Mucosa of descending colon (tissue), 3 donors: ENCODE results near the gene SEZ6L. TPM values are rescaled to one million over a fixed set of nuclear protein-coding genes. Genes with fewer than 3 reads are reported as not detected.

Experiments
- ATAC-seq: fragments of 200-7000 bp; cut with Tn5 transposase; one replicate; pipeline ENCODE4 v1.9.1; 2020; ENCODE audit warnings: mild to moderate bottlenecking, moderate library complexity
- DNase-seq, 3 donors: peaks; one replicate each; pipeline ENCODE4 v3.0.0-alpha.2; 2020
- H3K36me3 ChIP-seq: fragments of 200-600 bp; one replicate; pipeline ENCODE4 v1.8.0; 2021; ENCODE audit warnings: low read depth, mild to moderate bottlenecking
- H3K4me1 ChIP-seq: fragments of 200-600 bp; one replicate; pipeline ENCODE4 v1.8.0; 2021; ENCODE audit warnings: low read depth, mild to moderate bottlenecking
- H3K4me3 ChIP-seq: fragments of 200-600 bp; one replicate; pipeline ENCODE4 v1.8.0; 2021; ENCODE audit warnings: mild to moderate bottlenecking
- H3K9me3 ChIP-seq: fragments of 200-600 bp; one replicate; pipeline ENCODE4 v1.8.0; 2021; ENCODE audit warnings: mild to moderate bottlenecking
- intact Hi-C, 2 donors: fragments of 100-400 bp; cut with DNase I in 1 of 2; cut with micrococcal nuclease in 1 of 2; formaldehyde crosslinking; loops; one replicate each; pipeline versions ENCODE4 v1.11.0 to v1.11.1; 2022; cut with DNase I, micrococcal nuclease
- total RNA-seq, 3 donors: library from RNA; stranded (reverse); fragmentation: NEBNext Ultra II Directional in 2 of 3; extraction: Animal tissue kit (Norgen Biotek cat#: 25700) in 2 of 3; gene quantifications; one replicate each; pipeline versions ENCODE4 v1.2.1 to v1.2.4, GENCODE V29; 2021 to 2023
- TF ChIP-seq, protein P1 (sequence below): fragments of 200-600 bp; IDR thresholded peaks from one replicate; pipeline ENCODE4 v1.8.0; 2022; ENCODE audit warnings: antibody characterized with exemption, mild to moderate bottlenecking
- donor health status: DM: no; HTN: no; CAD: no; lungs with moderate emphysema.
- donor health status: DM: no; HTN: no; CAD: no.
- donor health status: DM: no; HTN: yes; CAD: no.

SEZ6L gene
- total RNA-seq, 3 donors from 2014 or later: 0.09 to 2.0 TPM; not detected in 1

DNA sequence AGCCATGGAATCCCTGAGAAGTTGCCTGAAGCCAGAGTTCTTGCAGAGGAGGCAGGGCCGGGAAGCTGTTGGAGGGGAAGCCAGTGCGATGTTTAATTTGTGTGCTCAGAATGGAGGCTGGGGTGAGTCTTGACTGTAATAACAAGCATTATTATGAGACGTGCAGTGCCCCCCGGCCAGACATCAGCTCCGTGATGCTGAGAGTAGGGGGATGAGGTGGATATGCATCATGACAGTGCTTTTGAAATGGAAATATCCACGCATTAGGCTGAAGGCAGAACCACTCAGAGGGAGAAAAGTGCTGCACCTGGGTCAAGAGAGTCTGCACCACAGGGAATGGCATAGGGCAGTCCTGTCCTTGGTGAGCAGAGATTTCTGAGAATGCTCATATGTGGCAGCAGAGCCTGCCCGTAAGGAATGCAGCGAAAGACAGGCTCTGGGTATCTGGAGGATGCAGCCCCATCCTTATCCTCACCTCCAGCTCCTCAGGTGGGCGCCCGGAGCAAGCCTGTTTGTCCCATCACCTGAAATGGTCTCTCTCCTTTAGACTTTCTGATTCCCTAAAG, 37.6 kb upstream of the SEZ6L start:
- ATAC-seq: no peak
- H3K36me3 ChIP-seq: no peaks in the 10 kb centered on the region
- no peaks in the 10 kb centered on the region for H3K9me3 ChIP-seq
- no peak overlapping the region for H3K4me3 ChIP-seq
- no peak for DNase-seq
- TF ChIP-seq, protein P1, sequence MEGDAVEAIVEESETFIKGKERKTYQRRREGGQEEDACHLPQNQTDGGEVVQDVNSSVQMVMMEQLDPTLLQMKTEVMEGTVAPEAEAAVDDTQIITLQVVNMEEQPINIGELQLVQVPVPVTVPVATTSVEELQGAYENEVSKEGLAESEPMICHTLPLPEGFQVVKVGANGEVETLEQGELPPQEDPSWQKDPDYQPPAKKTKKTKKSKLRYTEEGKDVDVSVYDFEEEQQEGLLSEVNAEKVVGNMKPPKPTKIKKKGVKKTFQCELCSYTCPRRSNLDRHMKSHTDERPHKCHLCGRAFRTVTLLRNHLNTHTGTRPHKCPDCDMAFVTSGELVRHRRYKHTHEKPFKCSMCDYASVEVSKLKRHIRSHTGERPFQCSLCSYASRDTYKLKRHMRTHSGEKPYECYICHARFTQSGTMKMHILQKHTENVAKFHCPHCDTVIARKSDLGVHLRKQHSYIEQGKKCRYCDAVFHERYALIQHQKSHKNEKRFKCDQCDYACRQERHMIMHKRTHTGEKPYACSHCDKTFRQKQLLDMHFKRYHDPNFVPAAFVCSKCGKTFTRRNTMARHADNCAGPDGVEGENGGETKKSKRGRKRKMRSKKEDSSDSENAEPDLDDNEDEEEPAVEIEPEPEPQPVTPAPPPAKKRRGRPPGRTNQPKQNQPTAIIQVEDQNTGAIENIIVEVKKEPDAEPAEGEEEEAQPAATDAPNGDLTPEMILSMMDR: no peak
- intact Hi-C loops: no loop called here
- H3K4me1 ChIP-seq: no peaks in the 10 kb centered on the region

DNA sequence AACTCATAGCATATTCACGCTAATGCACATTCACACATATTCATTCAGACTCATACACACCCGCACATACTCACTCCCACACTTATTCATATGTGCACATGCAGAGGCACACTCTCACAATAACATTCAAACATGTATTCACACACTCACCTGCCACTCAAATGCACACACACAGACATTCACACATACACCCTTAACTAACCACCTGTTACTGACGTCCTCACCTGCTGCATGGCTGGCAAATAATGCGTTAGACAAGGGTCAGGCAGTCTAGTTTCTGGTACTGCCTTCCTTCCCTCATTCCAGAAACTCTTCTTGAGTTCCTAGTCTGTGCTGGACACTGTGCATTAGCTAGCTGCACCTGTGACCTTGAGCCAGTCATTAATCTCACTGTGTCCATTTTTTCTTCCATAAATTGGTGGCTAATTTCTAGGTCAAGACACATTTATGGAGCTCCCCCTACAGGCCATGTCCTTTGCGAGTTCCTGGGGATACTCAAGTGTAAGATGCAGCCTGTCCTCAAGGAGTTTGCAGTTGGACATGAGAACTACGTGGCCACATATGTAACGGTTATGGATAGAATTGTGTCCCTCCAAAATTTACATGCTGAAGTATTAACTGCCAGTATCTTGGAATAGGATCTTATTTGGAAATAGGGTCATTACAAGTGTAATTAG, 34.5 kb upstream of the SEZ6L start:
- DNase-seq: no peak
- ATAC-seq: no peak

GRCh38 chr22:26135806-26136205, 33.5 kb upstream of the SEZ6L start:
- H3K4me3 ChIP-seq: no peak overlapping the region
- no peaks in the 10 kb centered on the region for H3K9me3 ChIP-seq
- TF ChIP-seq, protein P1: no peak
- intact Hi-C loops: no loop called here
- no peak for DNase-seq
- no peaks in the 10 kb centered on the region for H3K36me3 ChIP-seq
- ATAC-seq: no peak
- H3K4me1 ChIP-seq: no peaks in the 10 kb centered on the region

More for the DNA sequence above, 34.5 kb upstream of the SEZ6L start:
- Histone ChIP-seq H3K4me1 (no peaks in the 10 kb centered on the region), H3K36me3 (no peaks in the 10 kb centered on the region), H3K9me3 (no peaks in the 10 kb centered on the region), H3K4me3 (no peak overlapping the region)
- TF ChIP-seq, protein P1: no peak
- intact Hi-C loops: no loop called here

DNA sequence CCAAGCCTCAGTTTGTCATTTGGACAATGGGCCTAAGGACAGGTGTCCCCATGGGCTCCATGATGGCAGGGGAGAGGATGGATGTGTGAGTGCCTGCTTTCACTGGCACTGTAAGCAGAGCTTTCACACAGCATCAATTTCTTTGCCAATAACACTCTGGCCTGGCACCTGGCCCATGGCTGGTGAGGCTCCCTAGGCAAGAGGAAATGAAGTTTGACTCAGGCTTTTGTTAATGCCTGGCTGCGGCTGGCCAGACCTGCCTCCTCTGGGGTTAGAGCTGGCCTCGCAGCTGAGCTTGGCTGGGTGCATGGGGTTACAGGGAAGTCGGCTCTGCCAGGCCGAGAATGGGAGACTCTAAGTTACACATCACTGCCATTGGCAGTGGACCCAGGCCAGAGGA, 30.0 kb upstream of the SEZ6L start:
- intact Hi-C loops: no loop called here
- peak in 1 of 3 donors; percentile 46 for DNase-seq
- no peak for ATAC-seq
- TF ChIP-seq, protein P1: no peak
- H3K4me1 ChIP-seq: no peaks in the 10 kb centered on the region
- no peaks in the 10 kb centered on the region for H3K9me3 ChIP-seq
- H3K4me3 ChIP-seq: no peak overlapping the region
- no peaks in the 10 kb centered on the region for H3K36me3 ChIP-seq

DNA sequence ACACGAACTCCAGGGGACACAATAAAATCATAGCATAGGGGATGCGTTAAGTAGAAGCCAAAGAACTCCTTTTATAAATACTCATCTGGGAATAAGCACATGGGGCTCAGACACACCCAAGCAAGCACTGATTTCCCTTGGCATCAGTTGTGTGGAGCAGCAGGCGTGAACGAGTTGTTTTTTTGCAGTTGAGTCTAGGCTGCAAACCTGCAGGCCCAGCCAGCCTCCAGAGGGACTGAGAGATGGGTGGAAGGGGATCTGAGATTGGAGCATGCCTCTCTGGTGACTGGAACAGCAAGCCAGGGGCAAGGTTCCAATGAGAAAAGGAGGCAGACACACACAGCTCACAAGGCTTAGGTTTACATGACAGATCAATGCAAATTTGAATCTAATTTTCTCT, 27.4 kb upstream of the SEZ6L start:
- no peak overlapping the region for H3K4me3 ChIP-seq
- H3K4me1 ChIP-seq: no peaks in the 10 kb centered on the region
- ATAC-seq: no peak
- no peaks in the 10 kb centered on the region for H3K36me3 ChIP-seq
- intact Hi-C loops: no loop called here
- DNase-seq: no peak
- no peaks in the 10 kb centered on the region for H3K9me3 ChIP-seq
- TF ChIP-seq, protein P1: no peak
